ENCODE measurements around the gene TMBIM1.

Gene TMBIM1

DNA sequence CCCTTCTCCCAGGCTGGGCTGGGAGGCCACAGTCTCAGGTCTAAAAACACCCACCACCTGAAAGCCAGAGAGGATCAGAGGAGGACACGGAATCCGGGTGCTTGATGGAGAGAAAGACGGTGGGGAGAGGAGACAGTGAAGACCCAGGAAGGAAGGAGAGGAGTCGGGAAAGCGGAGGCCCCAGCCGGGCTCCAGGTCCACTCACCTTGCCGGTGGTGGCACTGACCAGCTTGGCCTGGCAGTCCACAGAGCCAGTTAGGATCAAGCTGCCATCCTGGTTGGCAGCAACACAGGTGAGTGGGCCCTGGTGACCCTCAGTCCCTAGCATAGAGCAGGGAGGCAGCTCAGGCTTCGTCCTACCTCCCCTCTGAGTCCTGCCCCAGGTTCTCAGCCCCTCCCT is 26.7 kb downstream of the TMBIM1 start:
- H3K36me3 ChIP-seq (ENCODE audit: low read length) = no peaks in the 10 kb centered on the region

DNA sequence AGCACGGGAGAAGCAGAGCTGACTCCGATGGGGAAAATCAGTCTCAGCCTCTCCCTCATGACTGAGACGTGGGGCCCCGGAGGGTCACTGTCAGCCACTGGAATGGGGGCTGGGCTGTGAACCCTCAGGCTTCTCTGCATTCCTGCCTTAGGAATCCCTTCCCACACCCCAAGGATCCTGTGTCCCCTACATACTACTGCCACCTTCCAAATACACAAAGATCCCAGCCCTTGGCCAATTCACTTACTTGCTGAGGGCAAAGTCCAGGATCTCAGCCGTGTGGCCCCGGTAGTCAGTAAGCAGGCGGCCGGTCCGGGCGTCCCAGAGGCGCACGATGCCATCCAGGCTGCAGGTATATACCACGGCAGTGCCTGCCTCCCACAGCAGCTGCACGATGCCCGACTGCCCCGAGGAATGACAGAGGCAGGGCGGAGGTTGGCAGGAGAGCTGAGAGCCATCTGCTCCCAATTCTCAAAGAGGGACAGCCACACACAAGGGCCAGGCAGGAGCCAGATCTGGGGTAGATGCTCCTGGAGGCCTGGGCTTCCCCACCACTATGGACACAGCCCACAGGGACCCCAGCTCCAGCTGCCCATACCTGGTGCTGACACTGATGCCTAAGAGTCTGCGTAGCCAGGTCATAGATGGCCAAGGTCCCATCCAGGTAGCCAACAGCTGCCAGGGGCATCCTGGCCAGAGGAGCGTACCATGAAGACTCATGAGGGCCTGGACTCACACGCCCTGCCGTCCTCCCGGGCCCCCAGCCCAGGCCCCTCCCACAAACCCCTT is 27.3 kb downstream of the TMBIM1 start:
- Histone ChIP-seq H3K27me3 (ENCODE audit: low read length) (no peaks in the 10 kb centered on the region), H3K9ac (ENCODE audit: low read length) (no peak overlapping the region), H3K4me3 (ENCODE audit: insufficient read depth, low read length, poor library complexity, severe bottlenecking) (no peak overlapping the region), H3K79me2 (ENCODE audit: insufficient read depth, low read length) (peaks cover 7% of the 10 kb centered on the region), H4K20me1 (ENCODE audit: low read depth, low read length) (no peaks in the 10 kb centered on the region), H3K36me3 (ENCODE audit: low read length) (no peaks in the 10 kb centered on the region), H3K9me3 (ENCODE audit: insufficient read depth, low read length) (no peaks in the 10 kb centered on the region), H2AFZ (ENCODE audit: low read depth, low read length, severe bottlenecking) (no peak overlapping the region), H3K27ac (ENCODE audit: low read depth, low read length) (no peak overlapping the region), H3K4me2 (ENCODE audit: low read depth, low read length, poor library complexity, severe bottlenecking) (no peak overlapping the region), H3F3A (ENCODE audit: insufficient read depth) (no peaks in the 10 kb centered on the region), H3K9me2 (replicated peaks; ENCODE audit: insufficient read depth, low read length) (no peaks in the 10 kb centered on the region)
- TF ChIP-seq, protein P1, sequence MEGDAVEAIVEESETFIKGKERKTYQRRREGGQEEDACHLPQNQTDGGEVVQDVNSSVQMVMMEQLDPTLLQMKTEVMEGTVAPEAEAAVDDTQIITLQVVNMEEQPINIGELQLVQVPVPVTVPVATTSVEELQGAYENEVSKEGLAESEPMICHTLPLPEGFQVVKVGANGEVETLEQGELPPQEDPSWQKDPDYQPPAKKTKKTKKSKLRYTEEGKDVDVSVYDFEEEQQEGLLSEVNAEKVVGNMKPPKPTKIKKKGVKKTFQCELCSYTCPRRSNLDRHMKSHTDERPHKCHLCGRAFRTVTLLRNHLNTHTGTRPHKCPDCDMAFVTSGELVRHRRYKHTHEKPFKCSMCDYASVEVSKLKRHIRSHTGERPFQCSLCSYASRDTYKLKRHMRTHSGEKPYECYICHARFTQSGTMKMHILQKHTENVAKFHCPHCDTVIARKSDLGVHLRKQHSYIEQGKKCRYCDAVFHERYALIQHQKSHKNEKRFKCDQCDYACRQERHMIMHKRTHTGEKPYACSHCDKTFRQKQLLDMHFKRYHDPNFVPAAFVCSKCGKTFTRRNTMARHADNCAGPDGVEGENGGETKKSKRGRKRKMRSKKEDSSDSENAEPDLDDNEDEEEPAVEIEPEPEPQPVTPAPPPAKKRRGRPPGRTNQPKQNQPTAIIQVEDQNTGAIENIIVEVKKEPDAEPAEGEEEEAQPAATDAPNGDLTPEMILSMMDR (IDR thresholded peaks at IDR 0.05; ENCODE audit: insufficient read depth, low read length, poor library complexity, severe bottlenecking) = no peak
- no peak for TF ChIP-seq EZH2phosphoT487 (conservative IDR thresholded peaks at IDR 0.05; ENCODE audit: low read length)

More for the DNA sequence above, 26.7 kb downstream of the TMBIM1 start:
- Histone ChIP-seq H3K79me2 (ENCODE audit: insufficient read depth, low read length) (peaks cover 7% of the 10 kb centered on the region), H3F3A (ENCODE audit: insufficient read depth) (no peaks in the 10 kb centered on the region), H3K9me2 (replicated peaks; ENCODE audit: insufficient read depth, low read length) (no peaks in the 10 kb centered on the region), H4K20me1 (ENCODE audit: low read depth, low read length) (no peaks in the 10 kb centered on the region), H3K4me3 (ENCODE audit: insufficient read depth, low read length, poor library complexity, severe bottlenecking) (no peak overlapping the region), H3K9ac (ENCODE audit: low read length) (no peak overlapping the region), H3K27ac (ENCODE audit: low read depth, low read length) (no peak overlapping the region), H3K4me2 (ENCODE audit: low read depth, low read length, poor library complexity, severe bottlenecking) (no peak overlapping the region), H2AFZ (ENCODE audit: low read depth, low read length, severe bottlenecking) (no peak overlapping the region), H3K27me3 (ENCODE audit: low read length) (no peaks in the 10 kb centered on the region), H3K9me3 (ENCODE audit: insufficient read depth, low read length) (no peaks in the 10 kb centered on the region)
- TF ChIP-seq EZH2phosphoT487 (conservative IDR thresholded peaks at IDR 0.05; ENCODE audit: low read length) = no peak
- TF ChIP-seq, protein P1 (IDR thresholded peaks at IDR 0.05; ENCODE audit: insufficient read depth, low read length, poor library complexity, severe bottlenecking) = no peak

DNA sequence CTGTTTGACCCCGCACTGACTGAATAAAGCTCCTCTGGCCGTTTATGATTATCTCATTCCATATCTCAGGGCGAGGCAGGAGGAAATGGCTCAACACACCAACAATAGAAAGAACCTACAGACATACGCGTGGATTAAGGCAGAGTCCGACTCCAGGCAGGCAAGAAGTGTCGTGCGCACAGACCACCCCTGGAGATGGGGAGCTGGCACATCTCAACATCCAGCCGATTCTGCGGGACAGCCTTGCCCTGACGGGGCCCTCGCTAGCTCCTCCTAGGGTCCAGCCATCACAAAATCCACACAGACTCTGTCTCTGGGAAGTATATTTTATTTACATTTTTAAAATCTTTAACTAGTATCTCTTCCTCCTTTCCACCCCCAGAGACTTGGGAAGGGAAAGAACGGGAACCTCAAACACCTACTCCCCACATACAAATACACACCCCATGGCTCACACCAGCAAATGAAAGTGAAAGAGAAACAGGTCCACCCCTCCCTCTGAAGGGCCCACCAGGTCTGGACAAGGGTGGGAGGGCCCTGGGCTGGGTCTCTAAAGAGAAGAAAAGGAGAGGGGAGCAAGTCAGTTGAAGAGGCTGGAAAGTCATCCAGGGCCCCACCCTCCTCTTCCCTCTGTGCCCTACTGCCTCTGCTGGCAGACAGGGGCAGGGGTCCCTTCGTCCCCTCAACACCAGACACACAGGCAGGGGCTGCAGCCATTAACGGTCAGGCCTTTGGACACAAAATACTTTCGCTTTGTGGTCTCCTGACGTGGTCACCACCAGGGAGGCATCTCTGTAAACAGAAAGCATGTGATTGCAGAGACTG is 28.3 kb downstream of the TMBIM1 start:
- no peaks in the 10 kb centered on the region for H3K36me3 ChIP-seq (ENCODE audit: low read length)
- no peak overlapping the region for H3K27ac ChIP-seq (ENCODE audit: low read depth, low read length)
- no peak overlapping the region for H3K4me2 ChIP-seq (ENCODE audit: low read depth, low read length, poor library complexity, severe bottlenecking)
- no peaks in the 10 kb centered on the region for H3F3A ChIP-seq (ENCODE audit: insufficient read depth)
- H3K9me2 ChIP-seq (replicated peaks; ENCODE audit: insufficient read depth, low read length) = no peaks in the 10 kb centered on the region
- H3K79me2 ChIP-seq (ENCODE audit: insufficient read depth, low read length) = peaks cover 1% of the 10 kb centered on the region; the same call in 1 of the 2 replicates
- no peaks in the 10 kb centered on the region for H4K20me1 ChIP-seq (ENCODE audit: low read depth, low read length)
- no peaks in the 10 kb centered on the region for H3K27me3 ChIP-seq (ENCODE audit: low read length)
- TF ChIP-seq, protein P1 (IDR thresholded peaks at IDR 0.05; ENCODE audit: insufficient read depth, low read length, poor library complexity, severe bottlenecking) = no peak
- TF ChIP-seq EZH2phosphoT487 (conservative IDR thresholded peaks at IDR 0.05; ENCODE audit: low read length) = no peak
- no peak overlapping the region for H3K4me3 ChIP-seq (ENCODE audit: insufficient read depth, low read length, poor library complexity, severe bottlenecking)
- no peak overlapping the region for H2AFZ ChIP-seq (ENCODE audit: low read depth, low read length, severe bottlenecking)
- no peak overlapping the region for H3K9ac ChIP-seq (ENCODE audit: low read length)
- H3K9me3 ChIP-seq (ENCODE audit: insufficient read depth, low read length) = no peaks in the 10 kb centered on the region
